GM19372 (cell line): ENCODE results near the gene GJC2.
"Not testable (repeated sequence)": the region's sequence is repeated elsewhere in the genome, so short reads cannot be mapped to it uniquely, and the experiment has no call there.

Source experiments
- ATAC-seq: cut with Tn5 transposase; IDR thresholded peaks from one replicate; pipeline ENCODE4 v1.9.1; 2021; ENCODE audit warnings: mild to moderate bottlenecking, low read depth, moderate library complexity; ENCODE audit not compliant: unreplicated experiment

The GJC2 gene

GRCh38 chr1:228181645-228182034, 31.9 kb downstream of the GJC2 start:
- ATAC-seq = no peak

- no peak for ATAC-seq
Observed at GRCh38 chr1:228182296-228183030, 32.7 kb downstream of the GJC2 start.

- ATAC-seq = no peak
Observed at GRCh38 chr1:228184152-228184551, 34.4 kb downstream of the GJC2 start.

- ATAC-seq = no peak
Observed at GRCh38 chr1:228185641-228185965, 35.9 kb downstream of the GJC2 start.

- not testable (repeated sequence) for ATAC-seq
Observed at GRCh38 chr1:228188249-228188648, 38.5 kb downstream of the GJC2 start.

- ATAC-seq = no peak
Observed at GRCh38 chr1:228190182-228190581, 40.5 kb downstream of the GJC2 start.

- ATAC-seq = no peak
Observed at GRCh38 chr1:228190778-228191177, 41.0 kb downstream of the GJC2 start.

- no peak for ATAC-seq
Observed at GRCh38 chr1:228194436-228194835, 44.7 kb downstream of the GJC2 start.

GRCh38 chr1:228194921-228195812, 45.4 kb downstream of the GJC2 start:
- no peak for ATAC-seq

- ATAC-seq = no peak
Observed at GRCh38 chr1:228197555-228198147, 47.9 kb downstream of the GJC2 start.

GRCh38 chr1:228198977-228199590, 49.4 kb downstream of the GJC2 start:
- no peak for ATAC-seq

- no peak for ATAC-seq
Observed at GRCh38 chr1:228204958-228205357, 55.2 kb downstream of the GJC2 start.

- ATAC-seq = no peak
Observed at GRCh38 chr1:228205526-228206436, 56.1 kb downstream of the GJC2 start.

- ATAC-seq = no peak
Observed at GRCh38 chr1:228206582-228207351, 57.0 kb downstream of the GJC2 start.

- no peak for ATAC-seq
Observed at GRCh38 chr1:228207381-228207810, 57.7 kb downstream of the GJC2 start.

GRCh38 chr1:228207851-228208821, 58.4 kb downstream of the GJC2 start, which contains the start of gene OBSCN:
OBSCN (plus strand) TSS chr1:228208044; CDS start chr1:228211784, 3,740 bp downstream.
- ATAC-seq = no peak

- no peak for ATAC-seq
Observed at GRCh38 chr1:228208831-228209551, 59.3 kb downstream of the GJC2 start.
